Thoracic aorta (tissue), 2 donors: ENCODE results near the gene KAT6B. TPM values are rescaled to one million over a fixed set of nuclear protein-coding genes. Genes with fewer than 3 reads are reported as not detected.

Source experiments
- ATAC-seq: fragments of 150-250 bp; one replicate; pipeline ENCODE4 v1.8.0; 2017; ENCODE audit warnings: low read depth; ENCODE audit not compliant: insufficient number of reproducible peaks, low FRiP score
- DNase-seq: peaks from one replicate; pipeline ENCODE4 v3.0.0-alpha.2; 2020; ENCODE audit warnings: low spot score
- H3K27ac ChIP-seq, 2 donors: fragments of 200-600 bp; sonication (generic); 1 replicate in 1 of 2; 2 replicates in 1 of 2; pipeline ENCODE4 v1.5.1; 2016; ENCODE audit warnings: mild to moderate bottlenecking in 2 of 2, moderate library complexity in 2 of 2
- H3K27me3 ChIP-seq: fragments of 200-600 bp; sonication (generic); replicated peaks from 2 replicates; pipeline ENCODE4 v1.6.0; 2016; ENCODE audit warnings: mild to moderate bottlenecking; ENCODE audit not compliant: insufficient read depth
- H3K36me3 ChIP-seq: fragments of 200-600 bp; sonication (generic); one replicate; pipeline ENCODE4 v1.5.1; 2016
- H3K4me1 ChIP-seq, 2 donors: fragments of 200-600 bp; sonication (generic); 1 replicate in 1 of 2; 2 replicates in 1 of 2; pipeline versions ENCODE4 v1.5.1 to v1.6.0; 2016; ENCODE audit warnings: low read depth in 2 of 2, mild to moderate bottlenecking in 1 of 2; ENCODE audit not compliant: control insufficient read depth in 1 of 2
- H3K4me3 ChIP-seq: fragments of 200-600 bp; sonication (generic); 2 replicates; pipeline ENCODE4 v1.5.1; 2016; ENCODE audit warnings: mild to moderate bottlenecking
- H3K9me3 ChIP-seq: fragments of 200-600 bp; sonication (generic); 2 replicates; pipeline ENCODE4 v1.5.1; 2016
- total RNA-seq, 2 donors: library from RNA; depleted of rRNA; stranded (reverse); fragments of >200 nt; gene quantifications; one replicate each; pipeline versions ENCODE4 v1.1.0 to v1.2.3, GENCODE V29; 2016
- TF ChIP-seq, protein P1 (sequence below): fragments of 200-600 bp; sonication (generic); IDR thresholded peaks from one replicate; pipeline ENCODE4 v1.5.1; 2019; ENCODE audit warnings: antibody characterized with exemption

The KAT6B gene
- total RNA-seq, 2 donors from 2014 or later = 38.4 to 46.9 TPM

- Histone ChIP-seq H3K9me3 (no peaks in the 10 kb centered on the region), H3K4me3 (no peak overlapping the region), H3K27me3 (no peaks in the 10 kb centered on the region), H3K4me1 (peaks cover 0 to 5% of the 10 kb centered on the region in 2 donors), H3K27ac (no peak overlapping the region), H3K36me3 (no peaks in the 10 kb centered on the region)
- ATAC-seq = no peak
- DNase-seq = no peak
- TF ChIP-seq, protein P1, sequence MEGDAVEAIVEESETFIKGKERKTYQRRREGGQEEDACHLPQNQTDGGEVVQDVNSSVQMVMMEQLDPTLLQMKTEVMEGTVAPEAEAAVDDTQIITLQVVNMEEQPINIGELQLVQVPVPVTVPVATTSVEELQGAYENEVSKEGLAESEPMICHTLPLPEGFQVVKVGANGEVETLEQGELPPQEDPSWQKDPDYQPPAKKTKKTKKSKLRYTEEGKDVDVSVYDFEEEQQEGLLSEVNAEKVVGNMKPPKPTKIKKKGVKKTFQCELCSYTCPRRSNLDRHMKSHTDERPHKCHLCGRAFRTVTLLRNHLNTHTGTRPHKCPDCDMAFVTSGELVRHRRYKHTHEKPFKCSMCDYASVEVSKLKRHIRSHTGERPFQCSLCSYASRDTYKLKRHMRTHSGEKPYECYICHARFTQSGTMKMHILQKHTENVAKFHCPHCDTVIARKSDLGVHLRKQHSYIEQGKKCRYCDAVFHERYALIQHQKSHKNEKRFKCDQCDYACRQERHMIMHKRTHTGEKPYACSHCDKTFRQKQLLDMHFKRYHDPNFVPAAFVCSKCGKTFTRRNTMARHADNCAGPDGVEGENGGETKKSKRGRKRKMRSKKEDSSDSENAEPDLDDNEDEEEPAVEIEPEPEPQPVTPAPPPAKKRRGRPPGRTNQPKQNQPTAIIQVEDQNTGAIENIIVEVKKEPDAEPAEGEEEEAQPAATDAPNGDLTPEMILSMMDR = no peak
Measured at GRCh38 chr10:74799721-74800221, 26.6 kb upstream of the KAT6B start.

DNA sequence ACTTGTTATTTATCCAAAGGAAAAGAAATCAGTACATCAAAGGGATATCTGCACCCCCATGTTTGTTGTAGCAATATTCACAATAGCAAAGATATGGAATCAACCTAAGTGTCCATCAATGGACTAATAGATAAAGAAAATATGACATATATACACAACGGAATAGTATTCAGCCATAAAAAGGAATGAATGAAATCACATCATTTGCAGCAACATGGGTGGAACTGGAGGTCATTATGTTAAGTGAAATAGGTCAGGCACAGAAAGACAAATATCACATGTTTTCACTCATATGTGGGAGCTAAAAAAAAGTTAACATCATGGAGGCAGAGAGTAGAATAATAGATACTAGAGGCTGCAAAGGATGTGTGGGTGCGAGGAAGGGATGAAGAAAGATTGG, 25.0 kb upstream of the KAT6B start:
- H3K9me3 ChIP-seq = no peaks in the 10 kb centered on the region
- H3K27me3 ChIP-seq = no peaks in the 10 kb centered on the region
- DNase-seq (no peak), ATAC-seq (no peak)
- TF ChIP-seq, protein P1 = no peak
- no peak overlapping the region for H3K27ac ChIP-seq
- peaks cover 0 to 5% of the 10 kb centered on the region in 2 donors for H3K4me1 ChIP-seq
- no peaks in the 10 kb centered on the region for H3K36me3 ChIP-seq
- H3K4me3 ChIP-seq = no peak overlapping the region

DNA sequence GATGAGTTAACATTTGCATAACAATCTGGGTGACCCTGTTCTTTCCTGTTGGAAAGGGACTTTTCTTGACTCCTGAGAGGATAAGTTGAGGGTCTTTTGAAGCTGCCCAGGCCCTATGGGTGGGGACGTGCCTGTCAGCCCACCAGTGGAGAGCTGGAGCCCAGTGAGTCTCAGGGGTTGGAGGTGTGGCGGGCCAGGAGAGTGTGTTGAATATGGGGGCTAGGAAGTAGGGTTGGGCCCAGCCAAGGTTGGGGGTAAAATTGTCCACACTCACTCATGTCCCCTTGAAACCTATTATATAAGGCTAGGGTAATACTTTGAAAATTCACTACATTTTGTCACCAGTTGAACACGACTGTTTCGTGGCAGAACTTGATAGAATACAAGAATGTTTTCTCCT, 17.9 kb upstream of the KAT6B start:
- no peak overlapping the region for H3K4me3 ChIP-seq

GRCh38 chr10:74810087-74810486, 16.3 kb upstream of the KAT6B start:
- Histone ChIP-seq H3K36me3 (no peaks in the 10 kb centered on the region), H3K27me3 (no peaks in the 10 kb centered on the region), H3K4me1 (no peaks in the 10 kb centered on the region), H3K27ac (no peak overlapping the region), H3K4me3 (no peak overlapping the region), H3K9me3 (no peaks in the 10 kb centered on the region)
- ATAC-seq = no peak
- TF ChIP-seq, protein P1 = no peak
- no peak for DNase-seq

More for the DNA sequence above, 17.9 kb upstream of the KAT6B start:
- TF ChIP-seq, protein P1 = no peak
- no peaks in the 10 kb centered on the region for H3K27me3 ChIP-seq
- no peaks in the 10 kb centered on the region for H3K9me3 ChIP-seq
- ATAC-seq (no peak), DNase-seq (no peak)
- no peak overlapping the region for H3K27ac ChIP-seq
- no peaks in the 10 kb centered on the region for H3K36me3 ChIP-seq
- no peaks in the 10 kb centered on the region for H3K4me1 ChIP-seq

GRCh38 chr10:74813381-74814259, 12.8 kb upstream of the KAT6B start:
- Histone ChIP-seq H3K4me1 (no peaks in the 10 kb centered on the region), H3K9me3 (no peaks in the 10 kb centered on the region), H3K36me3 (no peaks in the 10 kb centered on the region), H3K27me3 (no peaks in the 10 kb centered on the region), H3K4me3 (no peak overlapping the region), H3K27ac (no peak overlapping the region)
- TF ChIP-seq, protein P1 = no peak
- no peak for DNase-seq
- no peak for ATAC-seq
